ENCODE measurements around the gene ATRN.
"Not testable (repeated sequence)": the region's sequence is repeated elsewhere in the genome, so short reads cannot be mapped to it uniquely, and the experiment has no call there.

The ATRN gene

GRCh38 chr20:3471397-3472021 lies 691 bp downstream of the ATRN start:
- DNase-seq = no peak

- no peak for DNase-seq
Observed at GRCh38 chr20:3472105-3472504, 1.3 kb downstream of the ATRN start.

- DNase-seq = no peak
Observed at GRCh38 chr20:3473324-3473723, 2.5 kb downstream of the ATRN start.

- no peak for DNase-seq
Observed at GRCh38 chr20:3473944-3474343, 3.1 kb downstream of the ATRN start.

- not testable (repeated sequence) for DNase-seq
Observed at GRCh38 chr20:3477003-3477860, 6.4 kb downstream of the ATRN start.

GRCh38 chr20:3477861-3478544 lies 7.2 kb downstream of the ATRN start:
- DNase-seq = no peak

GRCh38 chr20:3479025-3479424 lies 8.2 kb downstream of the ATRN start:
- DNase-seq = no peak

GRCh38 chr20:3479759-3480615 lies 9.2 kb downstream of the ATRN start:
- no peak for DNase-seq

- no peak for DNase-seq
Observed at GRCh38 chr20:3483309-3483708, 12.5 kb downstream of the ATRN start.

- DNase-seq = no peak
Observed at GRCh38 chr20:3483784-3484183, 13.0 kb downstream of the ATRN start.

GRCh38 chr20:3485913-3486312 lies 15.1 kb downstream of the ATRN start:
- DNase-seq = no peak

GRCh38 chr20:3486850-3487249 lies 16.0 kb downstream of the ATRN start:
- DNase-seq = no peak

GRCh38 chr20:3492669-3493068 lies 21.9 kb downstream of the ATRN start:
- no peak for DNase-seq

- DNase-seq = no peak
Observed at GRCh38 chr20:3494218-3494617, 23.4 kb downstream of the ATRN start.

GRCh38 chr20:3502878-3503277 lies 32.1 kb downstream of the ATRN start:
- no peak for DNase-seq

- no peak for DNase-seq
Observed at GRCh38 chr20:3505148-3505547, 34.3 kb downstream of the ATRN start.

GRCh38 chr20:3509064-3509463 lies 38.2 kb downstream of the ATRN start:
- no peak for DNase-seq

GRCh38 chr20:3510110-3510509 lies 39.3 kb downstream of the ATRN start:
- no peak for DNase-seq

- not testable (repeated sequence) for DNase-seq
Observed at GRCh38 chr20:3512239-3512638, 41.4 kb downstream of the ATRN start.

GRCh38 chr20:3514012-3514642 lies 43.3 kb downstream of the ATRN start:
- no peak for DNase-seq

GRCh38 chr20:3515379-3516170 lies 44.8 kb downstream of the ATRN start:
- no peak for DNase-seq
